DMS53 treated with DMSO at 0.1 percent for 48 hours (cell line): ENCODE results near the gene FILIP1L.

ENCODE experiments used
- DNase-seq: peaks from one replicate; lab custom pipeline; 2025; ENCODE audit not compliant: unreplicated experiment; lab: John Stamatoyannopoulos, UW

Gene FILIP1L

DNA sequence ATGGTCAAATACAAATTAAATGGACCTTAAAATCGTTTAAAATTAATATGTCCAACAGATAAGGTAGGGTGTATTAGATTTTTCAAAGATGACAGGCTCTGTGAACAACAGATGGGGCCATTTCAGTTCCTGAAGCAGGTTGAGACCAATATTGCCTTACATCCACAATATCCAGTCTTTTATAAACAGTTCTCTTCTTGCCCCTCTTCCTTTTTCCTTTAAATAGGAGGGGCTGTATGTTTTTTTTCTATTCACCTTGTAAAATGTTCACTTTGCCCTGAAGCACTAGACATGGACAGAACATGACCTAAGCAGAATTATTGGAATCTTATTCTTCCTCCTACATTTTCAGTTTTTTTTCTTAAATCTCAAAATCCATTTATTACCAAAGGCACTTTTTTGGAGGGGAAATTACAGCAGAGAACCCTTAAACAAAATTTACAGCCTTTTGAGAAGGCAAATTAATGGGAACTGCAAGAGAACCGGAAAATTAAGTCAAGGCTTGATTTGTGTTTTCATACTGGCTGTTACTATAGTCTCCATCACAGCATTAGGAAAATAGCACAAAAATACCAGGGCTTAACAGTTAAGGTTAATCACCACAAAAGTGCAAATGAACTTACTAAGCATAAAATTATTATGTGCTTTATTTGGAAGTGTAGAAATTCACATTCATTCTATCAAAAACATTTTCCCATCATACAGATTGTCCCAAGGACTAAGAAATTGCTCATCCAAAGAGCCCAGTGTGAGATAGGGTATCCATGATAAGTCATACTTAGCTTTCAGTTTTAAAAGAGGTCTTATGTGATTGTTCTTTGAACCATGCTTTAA is 240.8 kb downstream of the FILIP1L start:
- no peak for DNase-seq

DNA sequence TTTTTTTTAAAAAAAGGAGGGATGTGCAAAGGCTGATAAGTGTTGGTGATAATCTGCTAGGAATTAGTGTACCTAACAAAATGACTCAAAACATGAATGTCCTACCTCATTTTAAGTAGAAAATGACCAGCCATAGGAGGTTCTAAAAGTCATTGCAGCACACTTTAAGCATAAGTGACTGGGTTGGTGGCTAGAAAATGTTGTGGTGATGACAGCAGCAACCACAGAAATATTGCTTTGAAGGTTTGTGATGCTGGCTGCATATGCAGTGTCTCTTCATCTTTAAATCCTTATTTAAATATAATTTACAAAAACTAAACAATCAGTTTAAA is 241.4 kb downstream of the FILIP1L start:
- no peak for DNase-seq

DNA sequence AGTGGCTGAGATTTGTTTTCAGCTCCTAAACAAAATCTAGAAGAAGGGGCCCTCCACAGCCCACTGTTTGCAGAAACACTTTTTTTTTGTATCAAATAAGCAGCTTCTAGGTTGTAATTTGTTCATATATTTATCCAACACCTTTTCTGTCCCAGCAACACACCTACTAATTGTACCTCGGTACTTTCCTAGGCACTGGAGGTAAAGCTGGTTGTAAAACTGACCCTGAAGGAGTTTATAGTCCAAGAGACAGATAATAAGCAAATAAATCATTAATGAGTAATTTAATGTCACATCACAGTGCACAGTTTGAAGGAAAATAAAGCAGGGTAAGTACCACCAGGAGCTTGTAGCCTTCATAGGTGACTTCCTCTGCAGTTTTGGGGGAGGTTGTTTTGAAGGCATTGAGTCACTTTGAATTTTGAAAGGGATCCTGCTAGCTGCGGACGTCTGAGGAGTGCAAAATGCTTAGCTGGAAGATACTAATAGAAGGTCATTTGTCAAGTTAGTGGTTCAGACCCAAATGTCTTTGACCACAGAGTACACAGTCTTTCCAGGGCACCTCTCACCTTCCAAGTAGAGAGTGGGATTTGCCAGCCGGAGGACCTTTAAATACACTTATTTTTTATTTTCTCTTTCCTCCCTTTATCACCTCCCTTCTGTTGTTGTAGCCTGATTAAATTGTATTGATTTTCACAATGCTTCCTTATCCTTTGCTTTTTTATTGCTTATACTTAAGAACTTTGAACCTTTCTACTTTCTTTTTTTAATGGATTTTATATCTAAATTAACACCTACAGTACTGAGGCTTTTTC is 242.9 kb downstream of the FILIP1L start:
- no peak for DNase-seq

DNA sequence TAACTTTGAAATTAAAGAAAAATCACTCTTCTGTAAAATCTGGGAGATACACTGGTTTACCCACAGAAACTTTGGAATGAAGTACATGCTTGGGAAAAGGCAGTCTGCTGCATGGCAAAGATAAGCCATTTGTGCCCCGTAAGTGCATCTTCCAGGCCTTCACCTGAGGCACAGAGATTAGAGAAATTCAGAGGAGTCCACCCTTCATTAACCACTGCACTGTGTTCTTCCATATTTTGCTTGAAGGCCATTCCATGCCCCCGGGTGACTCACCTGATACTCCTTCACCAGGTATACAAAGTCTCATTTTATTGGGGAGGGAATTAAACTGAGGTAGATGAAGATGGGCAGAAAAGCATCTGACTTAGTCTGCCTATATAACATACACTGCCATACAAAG is 243.6 kb downstream of the FILIP1L start:
- DNase-seq: no peak

DNA sequence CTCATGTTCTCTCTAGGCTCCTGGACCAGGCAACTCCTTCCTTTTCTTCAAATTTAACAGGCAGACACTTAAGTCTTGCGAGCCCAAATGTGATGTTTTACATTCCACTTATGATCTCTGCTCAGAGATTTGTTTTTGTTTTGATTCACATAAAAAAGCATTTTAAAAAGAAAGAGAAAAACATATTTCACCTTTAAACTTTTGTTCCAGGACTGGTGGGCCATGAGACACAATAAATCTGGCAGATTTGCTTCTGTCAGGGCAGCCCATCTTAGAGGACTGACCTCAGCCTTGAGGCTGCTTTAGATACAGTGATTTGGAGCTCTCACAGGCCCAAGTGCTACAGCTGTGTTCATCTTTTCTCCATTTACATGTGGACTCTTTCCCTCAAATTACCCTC is 244.7 kb downstream of the FILIP1L start:
- no peak for DNase-seq

DNA sequence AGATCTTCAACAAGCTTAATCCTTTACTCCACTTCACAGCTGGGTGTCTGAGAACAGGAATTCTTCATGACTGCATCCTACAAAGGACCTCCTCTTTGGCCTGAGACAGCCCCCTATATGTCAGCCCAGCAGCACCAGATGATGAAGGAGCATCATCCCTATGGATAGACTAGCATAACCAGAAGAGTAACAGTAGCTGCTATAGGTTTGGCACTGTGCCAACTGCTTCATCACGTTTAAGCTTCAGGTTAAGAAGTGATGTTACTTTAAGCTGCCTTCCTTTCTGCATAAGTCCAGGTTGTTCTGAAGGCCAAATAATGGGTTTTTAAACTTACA is 246.0 kb downstream of the FILIP1L start:
- DNase-seq: no peak

DNA sequence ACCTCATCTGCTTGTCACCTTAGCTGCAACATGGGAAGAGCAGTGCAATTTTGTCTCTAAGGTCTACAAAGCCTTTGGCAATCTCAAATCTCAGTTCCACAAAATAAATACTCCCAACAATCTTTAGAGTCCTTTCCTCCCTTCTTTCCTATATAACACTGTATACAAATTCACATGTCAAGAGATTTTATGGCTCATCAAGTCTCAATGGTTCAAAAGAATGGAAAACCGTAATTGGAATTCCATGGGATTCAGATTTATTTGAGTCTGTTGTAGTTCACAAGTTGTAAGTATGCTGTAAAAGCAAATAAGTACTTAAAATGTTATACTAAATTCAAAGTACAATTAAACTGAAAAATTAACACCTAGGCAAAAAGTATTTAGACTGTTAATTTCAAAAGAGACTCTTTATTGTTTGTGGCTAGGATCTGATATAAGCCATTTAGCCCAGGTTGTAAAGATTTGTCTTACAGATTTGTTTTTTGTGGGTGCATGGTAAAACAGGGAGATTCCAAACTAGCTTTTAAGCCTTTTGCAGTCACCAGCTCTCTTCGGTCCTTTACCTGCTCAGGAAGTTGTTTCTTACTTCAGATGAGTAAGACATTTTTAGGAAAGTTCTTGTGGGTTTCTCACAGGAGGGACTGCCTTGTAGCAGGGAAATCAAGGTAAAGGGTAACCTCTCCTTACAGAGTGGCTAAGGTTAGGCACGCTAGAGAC is 246.5 kb downstream of the FILIP1L start:
- DNase-seq: no peak

DNA sequence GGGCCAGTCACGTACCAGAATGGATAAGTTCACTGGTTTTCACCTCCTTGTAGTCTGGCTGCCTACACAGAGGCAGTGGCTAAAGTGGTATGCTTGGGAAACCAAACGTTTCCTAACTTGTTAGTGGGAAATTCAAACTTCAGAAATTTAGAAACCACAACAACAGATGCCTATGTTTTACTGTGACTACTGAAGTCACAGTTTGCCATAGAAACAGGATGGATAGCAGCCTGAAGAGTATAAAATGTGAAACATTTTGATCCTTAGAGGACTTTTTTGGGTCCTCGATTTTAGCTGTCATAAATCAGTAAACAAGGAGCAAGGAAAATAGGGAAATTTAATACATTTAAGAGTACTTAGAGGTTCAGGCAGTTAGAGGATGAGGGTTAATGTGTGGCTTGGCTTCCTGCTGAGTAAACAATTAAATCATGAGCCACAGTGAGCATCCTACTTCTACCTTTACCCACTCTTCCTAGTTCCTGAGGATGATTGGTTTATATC is 248.0 kb downstream of the FILIP1L start:
- DNase-seq: no peak

DNA sequence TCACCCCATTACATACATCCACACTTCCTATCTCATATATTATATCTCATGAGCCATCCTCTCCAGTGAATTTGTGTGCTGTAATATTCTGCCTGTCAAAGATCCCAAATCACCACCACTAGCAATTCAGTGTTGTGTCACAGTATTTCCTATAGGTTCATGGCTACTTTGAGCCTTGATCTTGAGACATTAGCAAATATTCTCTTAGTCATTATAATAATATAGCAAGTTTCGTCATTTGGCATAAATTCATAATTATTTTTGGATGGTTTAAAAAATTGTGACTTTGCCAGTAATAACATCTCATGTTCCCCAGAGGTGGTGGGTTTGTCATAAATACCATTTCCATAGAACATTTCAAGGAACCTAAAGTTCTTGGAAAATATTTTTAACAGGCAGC is 249.0 kb downstream of the FILIP1L start:
- no peak for DNase-seq

DNA sequence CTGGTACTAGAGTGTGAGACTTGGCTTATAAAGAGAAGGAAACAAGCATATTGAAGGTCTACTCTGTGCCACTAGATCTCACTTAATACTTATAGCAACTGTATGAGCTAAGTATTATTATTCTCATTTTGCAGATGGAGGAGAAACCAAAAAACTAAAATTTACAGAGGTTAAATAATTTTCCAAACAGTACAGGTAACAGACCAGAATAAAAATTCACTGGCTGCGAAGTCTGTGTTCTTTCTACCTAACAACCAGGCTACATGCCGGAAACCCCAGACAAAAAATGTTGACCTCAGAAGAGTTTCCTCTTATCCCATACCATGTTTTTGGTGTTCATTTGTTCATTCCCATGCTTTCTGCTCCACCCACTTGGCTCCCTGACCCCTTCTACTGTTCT is 250.0 kb downstream of the FILIP1L start:
- no peak for DNase-seq

DNA sequence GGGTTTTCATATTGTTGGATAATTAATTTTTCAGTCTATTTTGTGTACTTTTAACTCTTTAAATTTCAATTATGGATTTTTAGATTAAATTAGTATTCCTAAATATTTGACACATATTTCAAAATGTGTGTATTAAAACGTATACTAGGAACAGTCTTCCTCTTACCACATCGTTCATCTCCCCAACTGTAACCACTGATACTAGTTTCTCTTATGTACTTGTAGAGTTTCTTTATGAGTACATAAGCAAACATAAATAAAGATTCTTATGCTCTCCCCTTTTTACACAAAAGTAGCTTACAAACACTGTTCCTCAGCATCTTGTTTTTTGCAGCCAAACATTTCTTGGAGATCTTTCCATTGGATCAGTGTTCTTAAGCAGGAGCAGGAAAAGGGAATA is 250.7 kb downstream of the FILIP1L start:
- DNase-seq: no peak

DNA sequence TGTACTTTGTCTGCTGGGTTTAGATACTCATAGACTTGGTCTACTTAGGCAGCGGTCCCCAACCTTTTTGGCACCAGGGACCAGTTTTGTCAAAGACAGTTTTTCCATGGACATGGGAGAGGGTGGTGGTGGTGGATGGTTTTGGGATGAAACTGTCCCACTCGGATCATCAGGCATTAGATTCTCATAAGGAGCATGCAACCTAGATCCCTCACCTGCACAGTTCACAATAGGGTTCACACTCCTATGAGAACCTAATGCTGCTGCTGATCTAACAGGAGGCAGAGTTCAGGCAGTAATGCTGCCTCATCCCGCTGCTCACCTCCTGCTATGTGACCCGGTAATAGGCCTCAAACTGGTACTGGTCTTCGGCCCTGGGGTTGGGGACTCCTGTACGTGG is 251.3 kb downstream of the FILIP1L start:
- DNase-seq: no peak

DNA sequence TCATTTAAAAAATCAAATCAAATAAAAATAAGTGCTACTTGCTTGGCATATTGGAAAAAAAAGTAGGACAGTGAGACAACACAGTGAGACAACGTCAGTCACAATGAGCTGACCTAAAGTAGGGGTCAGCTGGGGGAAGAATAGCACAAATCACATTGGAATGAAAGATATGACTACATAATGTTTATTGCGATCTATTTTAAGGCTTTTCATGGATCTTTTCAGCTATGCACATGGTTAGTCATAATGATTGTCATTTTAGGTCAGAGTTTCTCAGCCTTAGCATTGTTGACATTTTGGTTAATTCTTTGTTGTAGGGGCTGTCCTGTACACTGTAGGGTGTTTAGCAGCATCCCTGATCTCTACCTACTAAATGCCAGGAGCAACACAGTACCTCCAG is 252.1 kb downstream of the FILIP1L start:
- no peak for DNase-seq

DNA sequence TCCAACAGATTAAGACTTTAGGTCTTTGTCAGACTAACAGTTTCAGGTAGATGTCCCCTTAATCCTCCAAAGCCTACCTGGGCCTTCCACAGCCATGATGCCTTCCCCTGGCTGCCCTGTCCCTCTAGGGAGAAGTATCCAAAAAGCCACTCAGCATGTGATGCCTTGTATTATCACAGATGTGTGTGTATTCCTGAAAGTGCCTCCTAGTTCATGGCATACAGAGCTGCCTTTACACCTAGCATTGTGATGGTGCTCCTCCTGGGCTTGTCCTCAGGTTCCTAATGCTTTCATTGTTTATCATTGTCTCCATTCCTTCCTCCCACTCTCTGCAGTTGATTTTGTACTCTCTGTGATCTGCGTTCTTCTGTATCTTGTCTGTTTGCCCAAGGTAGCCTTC is 253.1 kb downstream of the FILIP1L start:
- no peak for DNase-seq

DNA sequence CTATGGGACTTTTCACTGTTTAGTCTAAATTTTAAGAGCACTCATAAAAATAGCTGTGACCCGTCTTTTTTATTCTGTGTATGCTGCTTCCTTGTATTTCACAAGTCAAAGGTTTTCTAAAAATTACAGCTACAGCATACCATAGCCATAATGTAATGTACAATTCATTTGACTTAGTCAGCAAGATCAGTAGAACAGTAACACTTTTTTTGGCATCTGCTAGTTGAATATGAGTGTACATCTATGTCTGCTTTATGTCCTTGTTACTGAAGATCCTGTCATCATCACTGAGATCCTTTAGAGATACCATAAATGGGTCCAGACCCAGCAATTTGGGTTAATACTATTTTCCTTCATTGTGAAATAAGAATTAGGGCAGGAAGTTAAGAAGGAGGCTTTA is 254.5 kb downstream of the FILIP1L start:
- no peak for DNase-seq

DNA sequence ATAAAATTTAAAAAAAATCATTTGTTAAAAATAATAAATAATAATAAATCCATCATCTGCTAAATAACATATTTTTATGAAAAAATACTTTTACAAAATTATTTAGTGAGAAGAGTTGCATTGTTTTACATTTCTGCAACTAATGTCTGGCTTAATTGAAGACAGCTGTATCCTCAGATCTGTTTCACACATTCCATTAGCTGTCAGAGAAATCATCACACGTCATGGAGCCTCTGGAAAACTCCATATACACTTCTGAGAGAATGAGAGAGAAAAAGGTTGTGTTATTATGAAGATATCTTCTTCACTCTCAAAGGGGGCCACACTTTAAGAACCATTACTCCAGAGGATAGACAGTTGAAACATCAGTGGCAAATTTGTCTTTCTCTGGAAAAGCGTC is 255.8 kb downstream of the FILIP1L start:
- DNase-seq: no peak

DNA sequence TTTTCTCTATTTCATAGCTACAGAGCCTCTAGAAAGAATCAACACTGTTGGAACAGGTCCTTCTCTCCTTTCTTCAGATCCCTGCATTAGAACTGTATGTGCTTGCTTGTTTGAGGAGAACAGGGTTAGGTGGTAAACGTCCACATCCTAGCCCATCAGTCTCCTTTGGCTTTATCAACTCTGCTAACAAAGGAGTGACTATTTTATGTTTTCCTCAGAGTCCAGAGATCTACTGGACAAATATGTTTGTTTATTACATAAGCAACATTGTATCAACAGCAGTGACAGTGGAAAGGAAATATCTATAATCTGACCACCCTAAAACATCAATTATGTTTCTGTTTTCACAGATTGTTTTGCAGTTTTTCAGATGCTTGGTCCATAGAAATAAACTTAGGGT is 257.0 kb downstream of the FILIP1L start:
- DNase-seq: no peak

DNA sequence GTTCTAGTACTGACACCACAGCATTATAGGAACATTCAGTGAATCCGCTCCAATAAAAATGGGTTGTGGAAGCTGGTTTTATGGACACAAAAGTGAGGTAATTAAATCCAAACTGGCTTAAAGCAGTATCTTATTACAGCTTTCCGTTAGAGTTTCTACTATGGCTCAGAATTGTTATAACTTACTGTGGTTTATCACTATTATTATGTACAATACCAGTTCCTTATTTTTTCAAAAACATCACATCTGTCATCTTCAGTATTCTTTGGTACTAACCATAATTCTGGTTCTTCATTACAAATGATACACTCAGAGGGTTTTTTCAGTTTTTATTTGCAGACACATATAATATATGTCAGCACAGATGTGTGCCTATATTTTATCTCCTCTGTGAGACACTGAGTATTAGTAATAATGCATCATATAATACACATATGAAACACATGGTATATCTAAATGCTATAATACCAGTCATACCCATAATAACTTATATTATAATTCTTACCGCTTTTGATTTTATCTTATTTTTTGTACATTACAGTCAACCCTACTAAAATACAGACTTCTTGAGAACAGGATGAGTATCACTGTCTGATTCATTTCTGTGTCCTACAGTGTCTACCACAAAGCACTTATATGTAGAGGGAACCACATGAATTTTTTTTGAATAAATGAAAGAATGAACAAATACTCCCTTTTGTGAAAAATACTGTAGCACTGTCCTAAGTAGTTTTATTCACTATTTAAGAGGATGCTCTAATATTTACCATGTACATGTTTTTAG is 257.7 kb downstream of the FILIP1L start:
- DNase-seq: no peak

DNA sequence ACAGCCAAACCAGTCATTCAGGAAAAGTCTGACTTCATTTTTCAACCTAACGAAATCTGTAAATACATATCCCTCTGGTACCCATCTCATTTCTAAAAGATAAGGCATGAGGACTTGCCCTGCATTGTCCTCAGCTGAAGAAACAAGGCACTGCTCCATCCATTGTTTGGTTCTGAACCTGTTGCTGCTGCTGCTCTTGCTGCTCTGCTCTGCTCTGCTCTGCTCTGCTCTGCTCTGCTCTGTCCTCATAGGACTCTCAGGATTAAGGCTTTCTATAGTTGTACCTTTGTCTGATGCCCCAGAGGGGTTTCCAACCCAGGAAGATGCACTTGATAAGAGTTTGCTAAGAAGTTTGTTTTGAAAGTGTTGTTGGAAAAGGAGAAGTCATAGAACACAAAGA is 258.4 kb downstream of the FILIP1L start:
- no peak for DNase-seq

DNA sequence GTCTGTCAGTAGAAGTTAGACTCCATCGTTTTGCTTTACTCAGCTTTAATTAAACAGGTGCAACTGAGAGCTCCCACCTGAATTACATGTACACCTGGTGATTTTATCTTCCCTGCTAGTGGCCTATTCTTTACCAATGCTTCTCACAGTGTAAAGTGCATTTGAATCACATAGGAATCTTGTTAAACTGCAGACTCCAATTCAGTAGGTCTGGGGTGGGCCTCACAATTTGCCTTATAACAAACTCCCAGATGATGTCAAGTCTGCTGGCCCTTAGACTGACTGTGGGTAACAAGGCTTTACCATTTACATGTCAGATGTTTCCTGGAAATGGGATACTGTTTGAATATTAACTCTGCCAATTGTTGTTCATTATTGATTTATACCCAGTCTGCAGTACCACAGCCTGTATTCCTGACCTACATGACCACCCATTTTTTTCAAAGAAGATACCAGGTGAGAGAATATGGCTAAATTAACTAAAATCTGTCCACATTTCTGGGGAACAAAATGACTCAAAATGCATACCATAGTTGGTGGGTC is 259.5 kb downstream of the FILIP1L start:
- DNase-seq: no peak

DNA sequence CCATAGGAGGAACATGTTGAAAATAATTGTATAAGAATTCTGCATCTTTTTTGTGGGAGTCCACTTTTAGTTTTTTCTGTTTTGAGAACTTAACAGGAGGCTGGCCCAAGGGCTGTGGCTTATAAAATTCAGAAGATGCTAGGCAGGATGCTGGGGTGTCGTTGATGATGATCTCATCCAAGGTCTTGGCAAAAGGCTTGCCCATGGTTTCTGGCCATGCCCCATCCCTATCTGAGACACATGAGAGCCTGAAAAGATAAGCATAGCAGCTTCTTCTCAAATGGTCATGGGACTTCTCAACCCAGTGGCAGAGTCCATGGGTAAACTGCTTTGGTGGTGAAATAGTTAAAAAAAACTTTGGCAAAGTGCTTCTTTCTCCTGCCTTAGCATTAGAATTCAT is 261.4 kb downstream of the FILIP1L start:
- no peak for DNase-seq
